IPS-NIHi11 (cell line): ENCODE data around the gene CSPG4.
"Not testable (repeated sequence)": the region's sequence is repeated elsewhere in the genome, so short reads cannot be mapped to it uniquely, and the experiment has no call there.

Source experiments
- DNase-seq: peaks from one replicate; pipeline ENCODE4 v3.0.0; 2012; ENCODE audit warnings: mixed read lengths, low spot score

Gene CSPG4

GRCh38 chr15:75739791-75740190 is 27.1 kb upstream of the CSPG4 start:
- no peak for DNase-seq

GRCh38 chr15:75738647-75739325 is 26.1 kb upstream of the CSPG4 start:
- DNase-seq, result peak; percentile 100

DNA sequence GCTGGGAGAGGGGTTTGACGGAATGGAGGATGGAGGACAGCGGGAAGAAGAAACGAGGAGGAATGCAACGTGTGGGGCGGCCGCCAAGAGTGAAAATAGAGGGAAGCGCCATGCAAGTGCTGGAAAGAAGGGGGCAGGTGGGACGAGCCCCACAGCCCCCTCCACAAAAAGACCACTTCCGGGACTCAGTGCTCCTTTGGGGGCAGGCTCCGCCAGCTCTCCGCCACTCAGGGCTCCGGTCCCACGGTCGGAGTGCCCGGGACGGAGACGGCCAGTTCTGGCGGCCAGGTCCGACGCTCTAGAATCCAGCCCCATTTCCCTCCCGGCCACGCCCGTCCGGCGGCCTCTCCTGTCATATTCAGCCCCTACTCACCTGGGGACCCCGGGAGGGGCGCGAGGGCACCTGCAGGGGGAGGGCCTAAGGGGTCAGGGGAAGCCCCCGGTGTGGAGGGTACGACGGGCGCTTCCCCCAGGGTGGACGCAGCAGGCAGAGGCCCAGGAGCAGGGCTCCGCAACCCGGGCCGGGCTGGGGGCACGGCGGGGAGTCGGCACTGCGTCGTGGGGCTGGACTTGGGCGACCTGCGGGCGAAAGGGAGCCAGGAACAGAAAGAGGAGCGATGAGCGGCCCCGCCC is 25.5 kb upstream of the CSPG4 start:
- no peak for DNase-seq

- not testable (repeated sequence) for DNase-seq
Measured at GRCh38 chr15:75737116-75738013, 24.7 kb upstream of the CSPG4 start.

DNA sequence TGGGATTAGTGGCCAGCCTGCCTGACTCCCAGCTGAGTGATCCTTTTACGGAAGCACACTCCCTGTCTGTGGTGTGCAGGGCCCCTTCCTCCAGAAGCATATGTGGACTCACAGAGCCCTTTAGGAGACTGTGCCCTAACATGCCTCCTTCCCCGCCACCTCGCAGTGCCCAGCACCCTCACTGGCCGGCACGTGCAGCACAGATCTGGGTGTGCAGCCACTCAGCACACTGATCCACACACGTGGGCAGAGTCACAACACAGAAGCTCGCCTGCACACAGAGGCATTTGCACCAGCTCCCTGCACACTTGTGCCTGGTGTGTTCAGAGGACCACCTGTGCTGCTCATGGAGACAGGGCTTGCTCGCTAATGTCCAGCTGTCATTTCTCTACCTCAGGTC is 23.6 kb upstream of the CSPG4 start:
- DNase-seq, result no peak

- DNase-seq, result not testable (repeated sequence)
Measured at GRCh38 chr15:75734861-75735760, 22.5 kb upstream of the CSPG4 start.

GRCh38 chr15:75733761-75734651 is 21.4 kb upstream of the CSPG4 start:
- no peak for DNase-seq

- DNase-seq, result peak; percentile 82
Measured at GRCh38 chr15:75732809-75733451, 20.3 kb upstream of the CSPG4 start.

GRCh38 chr15:75732177-75732808 is 19.6 kb upstream of the CSPG4 start:
- DNase-seq, result no peak

- DNase-seq, result peak; percentile 49
Measured at GRCh38 chr15:75731248-75732151, 18.9 kb upstream of the CSPG4 start.

- not testable (repeated sequence) for DNase-seq
Measured at GRCh38 chr15:75730376-75731247, 18.0 kb upstream of the CSPG4 start.

DNA sequence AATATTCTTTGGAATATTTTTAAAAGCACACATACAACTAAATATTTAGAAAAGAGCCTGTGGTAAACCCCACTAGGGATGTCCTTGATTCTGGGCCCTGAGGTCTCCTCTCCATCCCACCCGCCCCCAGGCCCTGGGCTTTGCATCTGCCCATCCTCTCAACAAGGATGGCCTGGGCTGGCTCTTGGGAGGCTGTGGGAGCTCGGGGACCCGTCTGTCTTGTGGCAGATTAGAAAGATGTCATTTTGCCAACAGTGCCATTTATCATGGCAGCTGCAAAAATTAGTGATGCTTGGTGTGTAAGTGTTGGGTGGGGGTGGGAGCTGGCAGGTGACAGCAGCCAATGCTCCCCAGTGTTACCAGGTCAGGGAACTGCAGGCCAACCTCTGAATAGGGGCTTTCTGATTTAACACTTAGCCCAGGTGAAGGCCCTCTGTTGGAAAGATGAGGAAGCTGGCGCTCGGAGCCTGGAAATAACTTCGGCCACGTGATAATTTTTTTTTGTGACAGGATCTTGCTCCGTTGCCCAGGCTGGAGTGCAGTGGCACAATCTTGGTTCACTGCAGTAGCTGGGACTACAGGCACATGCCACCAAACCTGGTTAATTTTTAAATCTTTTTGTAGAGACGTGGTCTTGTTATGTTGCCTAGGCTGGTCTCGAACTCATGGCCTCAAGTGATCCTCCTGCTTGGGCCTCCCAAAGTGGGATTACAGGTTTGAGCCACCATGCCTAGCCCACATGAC is 16.9 kb upstream of the CSPG4 start:
- DNase-seq, result no peak

DNA sequence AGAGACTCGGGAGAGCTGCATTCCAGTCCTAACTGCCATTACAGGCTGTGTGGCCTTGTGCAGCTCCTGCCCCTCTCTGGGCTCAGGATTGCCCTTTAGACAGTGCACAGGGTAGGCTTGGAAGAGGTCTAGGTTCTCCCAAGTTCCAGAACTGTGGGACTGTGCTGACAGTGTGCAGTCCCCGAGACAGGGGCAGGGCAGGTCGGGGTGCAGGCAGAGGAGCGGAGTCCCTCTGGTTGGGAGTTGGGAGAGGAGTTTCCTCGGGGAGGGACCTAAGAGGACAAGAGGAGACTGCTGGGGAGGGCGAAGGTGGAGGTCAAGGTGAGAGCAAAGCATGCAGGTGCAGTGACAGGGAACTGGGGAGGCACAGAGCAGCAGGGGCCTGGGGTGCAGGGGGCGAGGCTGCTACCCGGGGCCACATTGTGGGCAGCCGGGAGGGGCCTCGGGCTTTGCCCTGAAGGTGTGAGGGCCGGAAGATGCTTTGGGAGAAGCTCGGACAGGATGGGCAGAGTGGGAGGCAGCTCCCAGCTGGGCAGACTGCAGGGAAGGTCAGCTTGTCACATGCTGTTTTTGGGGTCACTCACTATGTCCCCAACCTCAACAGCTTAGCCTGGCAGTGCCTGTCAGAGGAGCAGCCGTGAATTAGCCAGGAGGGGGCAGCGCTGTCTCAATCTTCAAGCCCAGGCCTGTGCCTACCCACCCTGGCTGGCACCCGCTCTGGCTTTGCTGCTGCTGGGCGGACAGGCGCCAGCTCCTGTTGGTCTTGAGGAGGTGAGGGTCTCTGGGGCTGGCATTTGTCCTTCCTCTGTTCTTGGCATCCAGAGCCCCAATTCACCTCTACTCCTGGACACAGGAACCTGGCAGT is 15.4 kb upstream of the CSPG4 start:
- peak; percentile 79 for DNase-seq

DNA sequence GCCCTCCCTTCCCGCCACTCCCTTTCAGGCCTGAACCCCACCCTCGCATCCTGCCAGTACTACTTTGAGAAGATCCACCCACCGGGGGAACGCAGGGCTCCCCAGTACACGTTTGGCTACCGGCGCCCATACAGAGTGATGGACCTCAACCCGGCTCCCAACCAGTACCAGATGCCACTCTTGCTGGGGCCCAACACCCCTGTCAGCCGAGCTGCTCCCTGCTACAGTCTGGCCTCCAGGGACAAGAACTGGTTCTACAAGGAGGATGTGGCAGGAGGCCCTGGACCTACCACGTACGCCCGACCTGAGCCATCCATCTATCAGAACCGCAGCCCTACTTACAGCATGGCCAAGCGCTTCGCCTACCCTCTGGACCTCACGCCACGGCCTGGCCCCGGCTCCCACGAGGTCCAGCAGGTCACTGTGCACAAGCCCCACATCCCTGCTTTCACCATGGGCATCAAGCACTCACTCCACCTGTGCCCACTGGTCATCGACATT is 14.4 kb upstream of the CSPG4 start:
- no peak for DNase-seq

DNA sequence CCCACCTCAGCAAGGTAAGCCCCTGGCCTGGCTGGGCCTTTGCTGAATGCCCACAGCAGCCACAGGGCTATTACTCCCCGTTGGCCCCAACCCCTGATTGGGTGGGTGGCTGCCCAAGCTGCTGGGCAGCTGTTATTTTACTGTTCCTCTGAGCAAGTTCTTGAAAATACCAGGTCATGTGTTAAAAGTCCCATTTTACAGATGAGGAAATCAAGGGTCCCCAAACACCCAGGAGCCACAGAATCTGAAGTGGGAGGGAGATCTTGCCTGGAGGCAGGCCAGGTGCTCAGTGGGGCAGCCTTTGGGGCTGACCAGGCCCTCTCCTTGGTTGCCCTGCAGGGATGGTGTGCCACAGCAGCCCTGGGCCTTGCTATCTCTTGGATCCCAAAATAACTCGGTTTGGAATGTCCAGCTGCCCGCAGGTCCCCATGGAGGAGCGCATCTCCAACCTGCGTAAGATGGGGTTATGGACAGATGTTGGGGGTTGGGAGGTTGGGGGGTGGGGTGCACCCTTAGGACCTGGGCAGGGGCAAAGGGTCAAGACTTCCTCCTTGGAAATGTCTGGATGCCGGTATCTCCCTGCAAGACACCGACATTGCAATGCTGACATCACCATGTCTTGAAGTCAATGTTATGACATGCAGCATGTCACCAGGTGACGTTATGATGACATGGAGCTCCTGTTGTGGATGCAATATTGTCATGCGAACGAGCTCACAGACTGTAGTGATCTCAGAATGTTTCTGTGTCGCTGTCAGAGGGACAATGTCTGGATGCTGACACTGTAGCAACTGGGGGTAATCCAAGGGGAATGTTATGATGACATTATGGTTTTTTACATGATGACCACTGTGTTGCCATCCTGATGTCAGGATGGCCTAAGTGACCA is 13.3 kb upstream of the CSPG4 start:
- no peak for DNase-seq
